ENCODE measurements around the gene PLXDC2.
"Not testable (repeated sequence)": the region's sequence is repeated elsewhere in the genome, so short reads cannot be mapped to it uniquely, and the experiment has no call there.

Gene PLXDC2

GRCh38 chr10:19816411-19817230 lies at the start of gene PLXDC2:
TSS of gene PLXDC2 (plus strand) at chr10:19816432.
- TF ChIP-seq, protein P1, sequence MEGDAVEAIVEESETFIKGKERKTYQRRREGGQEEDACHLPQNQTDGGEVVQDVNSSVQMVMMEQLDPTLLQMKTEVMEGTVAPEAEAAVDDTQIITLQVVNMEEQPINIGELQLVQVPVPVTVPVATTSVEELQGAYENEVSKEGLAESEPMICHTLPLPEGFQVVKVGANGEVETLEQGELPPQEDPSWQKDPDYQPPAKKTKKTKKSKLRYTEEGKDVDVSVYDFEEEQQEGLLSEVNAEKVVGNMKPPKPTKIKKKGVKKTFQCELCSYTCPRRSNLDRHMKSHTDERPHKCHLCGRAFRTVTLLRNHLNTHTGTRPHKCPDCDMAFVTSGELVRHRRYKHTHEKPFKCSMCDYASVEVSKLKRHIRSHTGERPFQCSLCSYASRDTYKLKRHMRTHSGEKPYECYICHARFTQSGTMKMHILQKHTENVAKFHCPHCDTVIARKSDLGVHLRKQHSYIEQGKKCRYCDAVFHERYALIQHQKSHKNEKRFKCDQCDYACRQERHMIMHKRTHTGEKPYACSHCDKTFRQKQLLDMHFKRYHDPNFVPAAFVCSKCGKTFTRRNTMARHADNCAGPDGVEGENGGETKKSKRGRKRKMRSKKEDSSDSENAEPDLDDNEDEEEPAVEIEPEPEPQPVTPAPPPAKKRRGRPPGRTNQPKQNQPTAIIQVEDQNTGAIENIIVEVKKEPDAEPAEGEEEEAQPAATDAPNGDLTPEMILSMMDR (IDR thresholded peaks at IDR 0.05; ENCODE audit: control extremely low read depth, extremely low read depth, low read depth, missing control alignments): no peak
- peak; percentile 15 for DNase-seq (ENCODE audit: extremely low spot score)
- POLR2A ChIA-PET: no interaction called here
- CTCF ChIA-PET: no interaction called here

DNA sequence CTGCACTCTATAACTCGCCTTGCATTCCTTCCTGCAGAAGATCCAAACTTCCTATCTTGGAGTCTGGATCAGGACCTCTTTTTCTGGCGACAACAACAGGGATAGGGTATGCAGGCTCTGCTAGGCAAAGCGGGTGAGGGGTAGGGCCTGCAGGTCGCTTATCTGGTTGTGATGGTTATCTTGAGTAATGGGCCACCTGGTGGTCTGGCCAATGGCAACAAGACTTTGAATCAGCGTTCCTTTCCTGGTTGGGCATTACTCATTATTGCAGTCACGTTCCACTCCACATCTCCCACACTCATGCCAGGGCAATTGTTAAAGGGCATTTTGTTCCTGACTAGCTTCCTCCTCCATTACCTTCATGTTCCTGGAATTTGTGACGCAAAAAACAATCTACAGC lies 48.4 kb upstream of the PLXDC2 start:
- POLR2A ChIA-PET: no interaction called here

DNA sequence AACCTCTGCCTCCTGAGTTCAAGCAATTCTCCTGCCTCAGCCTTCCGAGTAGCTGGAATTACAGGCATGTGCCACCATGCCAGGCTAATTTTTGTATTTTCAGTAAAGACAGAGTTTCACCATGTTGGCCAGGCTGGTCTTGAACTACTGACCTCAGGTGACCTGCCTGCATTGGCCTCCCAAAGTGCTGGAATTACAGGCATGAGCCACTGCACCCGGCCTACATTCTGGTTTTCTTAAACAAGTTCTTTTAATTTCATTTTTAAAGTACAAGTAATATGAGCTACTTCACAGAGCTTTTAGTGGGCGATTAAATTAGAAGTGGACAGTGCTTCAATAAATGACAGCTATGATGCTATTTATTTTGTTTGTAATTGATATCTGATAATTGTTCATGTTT lies 46.4 kb upstream of the PLXDC2 start:
- DNase-seq (ENCODE audit: extremely low spot score); CTCF ChIA-PET; POLR2A ChIA-PET: not testable (repeated sequence)

More for the DNA sequence above, 48.4 kb upstream of the PLXDC2 start:
- TF ChIP-seq, protein P1 (IDR thresholded peaks at IDR 0.05; ENCODE audit: control extremely low read depth, extremely low read depth, low read depth, missing control alignments): no peak
- no peak for DNase-seq (ENCODE audit: extremely low spot score)
- CTCF ChIA-PET: interaction anchor here (0.8 to 1.1 kb wide), 2 partner anchors 9 to 10 kb away, joined by 3 read pairs; no protein-coding TSS in a partner anchor

GRCh38 chr10:19772972-19773371 lies 43.3 kb upstream of the PLXDC2 start:
- TF ChIP-seq, protein P1 (IDR thresholded peaks at IDR 0.05; ENCODE audit: control extremely low read depth, extremely low read depth, low read depth, missing control alignments): no peak
- POLR2A ChIA-PET: no interaction called here
- CTCF ChIA-PET: interaction anchor here (1.6 kb wide), 1 partner anchor 9 kb away, joined by 3 read pairs; no protein-coding TSS in a partner anchor
- DNase-seq (ENCODE audit: extremely low spot score): no peak

DNA sequence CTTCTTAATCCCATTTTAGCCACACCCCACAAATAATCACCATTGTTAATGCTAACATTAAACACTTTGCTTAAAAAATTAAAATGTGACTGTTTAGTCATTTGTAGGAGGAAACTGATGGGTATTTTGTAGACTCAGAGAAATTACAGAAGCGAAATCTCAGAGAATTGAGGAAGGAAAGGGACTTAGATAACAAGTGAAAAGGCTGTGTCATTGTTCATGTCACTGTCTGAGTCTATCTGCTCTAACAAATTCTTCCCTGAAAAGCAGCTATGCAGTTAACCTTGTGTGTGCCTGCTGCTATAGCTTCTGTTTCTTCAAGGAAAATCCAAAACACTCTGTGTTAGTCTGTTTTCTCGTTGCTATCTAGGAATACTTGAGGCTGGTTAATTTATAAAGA lies 40.9 kb upstream of the PLXDC2 start:
- TF ChIP-seq, protein P1 (IDR thresholded peaks at IDR 0.05; ENCODE audit: control extremely low read depth, extremely low read depth, low read depth, missing control alignments): no peak
- CTCF ChIA-PET: no interaction called here
- no peak for DNase-seq (ENCODE audit: extremely low spot score)
- POLR2A ChIA-PET: no interaction called here

- TF ChIP-seq, protein P1 (IDR thresholded peaks at IDR 0.05; ENCODE audit: control extremely low read depth, extremely low read depth, low read depth, missing control alignments): no peak
- POLR2A ChIA-PET: no interaction called here
- CTCF ChIA-PET: interaction anchor here (1.4 kb wide), 1 partner anchor 12 kb away, joined by 4 read pairs; no protein-coding TSS in a partner anchor
- DNase-seq (ENCODE audit: extremely low spot score): no peak
Observed at GRCh38 chr10:19777806-19778205, 38.4 kb upstream of the PLXDC2 start.

DNA sequence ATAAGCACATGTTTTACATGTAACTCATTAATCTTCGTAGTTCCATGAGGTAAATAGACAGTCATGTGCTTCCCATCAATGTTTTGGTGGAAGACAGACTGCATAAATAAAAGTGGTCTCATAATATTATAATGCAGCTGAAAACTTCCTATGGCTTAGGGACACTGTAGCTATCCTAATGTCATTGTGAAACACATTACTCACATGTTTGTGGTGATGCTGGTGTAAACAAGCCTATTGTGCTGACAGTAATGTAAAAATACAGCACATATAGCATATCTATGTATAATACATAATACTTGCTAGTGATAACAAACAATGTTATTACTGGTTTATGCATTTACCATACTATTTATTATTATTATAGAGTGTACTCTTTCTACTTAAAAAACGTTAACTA lies 37.2 kb upstream of the PLXDC2 start:
- no peak for DNase-seq (ENCODE audit: extremely low spot score)
- TF ChIP-seq, protein P1 (IDR thresholded peaks at IDR 0.05; ENCODE audit: control extremely low read depth, extremely low read depth, low read depth, missing control alignments): no peak
- ChIA-PET CTCF (interaction anchor here (1.4 kb wide), 1 partner anchor 10 kb away, joined by 4 read pairs; no protein-coding TSS in a partner anchor), POLR2A (no interaction called here)

All from GM10248 (cell line).